Fibroblast of mammary gland (primary cell): ENCODE data around the gene RAPSN.
"Not testable (repeated sequence)": the region's sequence is repeated elsewhere in the genome, so short reads cannot be mapped to it uniquely, and the experiment has no call there.

Experiments used
- DNase-seq: peaks from one replicate; pipeline ENCODE4 v3.0.0-alpha.2; 2010; ENCODE audit warnings: low read depth
- H3K4me3 ChIP-seq: 2 replicates; pipeline ENCODE4 v1.5.1; 2011; ENCODE audit warnings: low read depth, mild to moderate bottlenecking, low read length, moderate library complexity; ENCODE audit not compliant: control insufficient read depth
- TF ChIP-seq, protein P1 (sequence below): conservative IDR thresholded peaks from 2 replicates; pipeline ENCODE4 v1.5.1; 2011; ENCODE audit warnings: low read depth, low read length, inconsistent platforms; ENCODE audit not compliant: control insufficient read depth, insufficient read depth

The RAPSN gene

GRCh38 chr11:47454258-47454671 is 5.3 kb upstream of the RAPSN start:
- H3K4me3 ChIP-seq: not testable (repeated sequence)
- peak; percentile 89 for DNase-seq
- TF ChIP-seq, protein P1, sequence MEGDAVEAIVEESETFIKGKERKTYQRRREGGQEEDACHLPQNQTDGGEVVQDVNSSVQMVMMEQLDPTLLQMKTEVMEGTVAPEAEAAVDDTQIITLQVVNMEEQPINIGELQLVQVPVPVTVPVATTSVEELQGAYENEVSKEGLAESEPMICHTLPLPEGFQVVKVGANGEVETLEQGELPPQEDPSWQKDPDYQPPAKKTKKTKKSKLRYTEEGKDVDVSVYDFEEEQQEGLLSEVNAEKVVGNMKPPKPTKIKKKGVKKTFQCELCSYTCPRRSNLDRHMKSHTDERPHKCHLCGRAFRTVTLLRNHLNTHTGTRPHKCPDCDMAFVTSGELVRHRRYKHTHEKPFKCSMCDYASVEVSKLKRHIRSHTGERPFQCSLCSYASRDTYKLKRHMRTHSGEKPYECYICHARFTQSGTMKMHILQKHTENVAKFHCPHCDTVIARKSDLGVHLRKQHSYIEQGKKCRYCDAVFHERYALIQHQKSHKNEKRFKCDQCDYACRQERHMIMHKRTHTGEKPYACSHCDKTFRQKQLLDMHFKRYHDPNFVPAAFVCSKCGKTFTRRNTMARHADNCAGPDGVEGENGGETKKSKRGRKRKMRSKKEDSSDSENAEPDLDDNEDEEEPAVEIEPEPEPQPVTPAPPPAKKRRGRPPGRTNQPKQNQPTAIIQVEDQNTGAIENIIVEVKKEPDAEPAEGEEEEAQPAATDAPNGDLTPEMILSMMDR: peak; percentile 95

DNA sequence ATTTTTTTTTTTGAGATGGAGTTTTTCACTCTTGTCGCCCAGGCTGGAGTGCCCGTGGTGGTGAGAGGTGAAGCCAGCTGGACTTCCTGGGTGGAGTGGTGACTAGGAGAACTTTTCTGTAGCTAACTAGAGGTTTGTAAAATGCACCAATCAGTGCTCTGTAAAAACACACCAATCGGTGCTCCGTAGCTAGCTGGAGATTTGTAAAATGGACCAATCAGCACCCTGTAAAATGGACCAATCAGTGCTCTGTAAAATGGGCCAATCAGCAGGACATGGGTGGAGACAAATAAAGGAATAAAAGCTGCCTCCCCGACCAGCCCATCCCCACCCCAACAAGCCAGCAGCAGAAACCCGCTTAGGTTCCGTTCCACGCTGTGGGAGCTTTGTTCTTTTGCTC is 4.4 kb upstream of the RAPSN start:
- TF ChIP-seq, protein P1: no peak
- no peak overlapping the region for H3K4me3 ChIP-seq
- peak; percentile 8 for DNase-seq

GRCh38 chr11:47451990-47452389 is 3.1 kb upstream of the RAPSN start:
- TF ChIP-seq, protein P1: no peak
- no peak overlapping the region for H3K4me3 ChIP-seq
- no peak for DNase-seq

GRCh38 chr11:47451436-47451835 is 2.5 kb upstream of the RAPSN start:
- DNase-seq: no peak
- TF ChIP-seq, protein P1: no peak
- H3K4me3 ChIP-seq: no peak overlapping the region

GRCh38 chr11:47449541-47449940 is 605 bp upstream of the RAPSN start:
- TF ChIP-seq, protein P1: no peak
- no peak overlapping the region for H3K4me3 ChIP-seq
- DNase-seq: no peak

DNA sequence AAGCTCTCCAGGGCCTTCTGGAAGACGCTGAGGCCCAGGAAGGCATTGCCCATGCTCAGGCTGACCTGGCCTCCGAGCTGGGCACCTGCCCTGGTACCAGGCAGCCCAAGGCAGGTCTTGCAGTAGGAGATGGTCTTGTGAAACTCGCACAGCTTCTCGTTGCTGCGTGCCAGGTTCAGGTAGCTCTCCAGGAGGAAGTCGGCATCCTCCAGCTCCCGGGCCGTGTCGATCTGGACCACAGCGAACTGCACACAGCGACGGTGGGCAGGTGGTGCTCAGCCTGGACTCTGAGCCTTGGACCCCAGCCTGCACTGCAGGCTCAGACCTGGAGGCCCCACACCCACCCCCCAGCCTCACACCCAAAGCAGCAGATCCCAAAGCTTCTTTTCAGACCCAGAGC is 1.0 kb downstream of the RAPSN start:
- no peak overlapping the region for H3K4me3 ChIP-seq
- DNase-seq: no peak
- TF ChIP-seq, protein P1: no peak

DNA sequence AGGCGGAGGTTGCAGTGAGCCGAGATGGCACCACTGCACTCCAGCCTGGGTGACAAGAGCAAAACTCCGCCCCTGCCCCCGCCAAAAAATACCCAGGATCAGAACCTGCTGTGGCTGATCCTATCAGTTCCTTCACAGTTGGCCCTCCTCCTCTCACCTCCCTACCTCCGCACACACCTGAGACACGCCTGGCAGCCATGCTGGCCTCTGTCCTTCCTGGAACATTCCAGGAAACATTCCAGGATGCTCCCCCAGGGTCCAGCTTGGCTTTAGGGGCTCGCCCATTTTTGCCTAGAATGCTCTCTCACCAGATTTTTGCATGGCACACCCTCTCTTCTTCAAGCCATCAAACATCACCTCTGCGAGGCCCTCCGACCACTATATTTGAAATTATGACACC is 2.1 kb downstream of the RAPSN start:
- TF ChIP-seq, protein P1: no peak
- no peak overlapping the region for H3K4me3 ChIP-seq
- no peak for DNase-seq
